ENCODE measurements around the gene LYRM7.
A peak's percentile ranks its signal among the peaks of the same experiment; 100 is the strongest.

LYRM7 gene

GRCh38 chr5:131194725-131195124, 24.0 kb downstream of the LYRM7 start:
- no peak overlapping the region for H3K4me3 ChIP-seq (ENCODE audit: control insufficient read depth, low read depth, low read length)
- TF ChIP-seq, protein P1, sequence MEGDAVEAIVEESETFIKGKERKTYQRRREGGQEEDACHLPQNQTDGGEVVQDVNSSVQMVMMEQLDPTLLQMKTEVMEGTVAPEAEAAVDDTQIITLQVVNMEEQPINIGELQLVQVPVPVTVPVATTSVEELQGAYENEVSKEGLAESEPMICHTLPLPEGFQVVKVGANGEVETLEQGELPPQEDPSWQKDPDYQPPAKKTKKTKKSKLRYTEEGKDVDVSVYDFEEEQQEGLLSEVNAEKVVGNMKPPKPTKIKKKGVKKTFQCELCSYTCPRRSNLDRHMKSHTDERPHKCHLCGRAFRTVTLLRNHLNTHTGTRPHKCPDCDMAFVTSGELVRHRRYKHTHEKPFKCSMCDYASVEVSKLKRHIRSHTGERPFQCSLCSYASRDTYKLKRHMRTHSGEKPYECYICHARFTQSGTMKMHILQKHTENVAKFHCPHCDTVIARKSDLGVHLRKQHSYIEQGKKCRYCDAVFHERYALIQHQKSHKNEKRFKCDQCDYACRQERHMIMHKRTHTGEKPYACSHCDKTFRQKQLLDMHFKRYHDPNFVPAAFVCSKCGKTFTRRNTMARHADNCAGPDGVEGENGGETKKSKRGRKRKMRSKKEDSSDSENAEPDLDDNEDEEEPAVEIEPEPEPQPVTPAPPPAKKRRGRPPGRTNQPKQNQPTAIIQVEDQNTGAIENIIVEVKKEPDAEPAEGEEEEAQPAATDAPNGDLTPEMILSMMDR (IDR thresholded peaks at IDR 0.05; ENCODE audit: control insufficient read depth, insufficient read depth, low read depth, low read length, missing control alignments) = no peak
- DNase-seq (ENCODE audit: low read depth) = no peak

DNA sequence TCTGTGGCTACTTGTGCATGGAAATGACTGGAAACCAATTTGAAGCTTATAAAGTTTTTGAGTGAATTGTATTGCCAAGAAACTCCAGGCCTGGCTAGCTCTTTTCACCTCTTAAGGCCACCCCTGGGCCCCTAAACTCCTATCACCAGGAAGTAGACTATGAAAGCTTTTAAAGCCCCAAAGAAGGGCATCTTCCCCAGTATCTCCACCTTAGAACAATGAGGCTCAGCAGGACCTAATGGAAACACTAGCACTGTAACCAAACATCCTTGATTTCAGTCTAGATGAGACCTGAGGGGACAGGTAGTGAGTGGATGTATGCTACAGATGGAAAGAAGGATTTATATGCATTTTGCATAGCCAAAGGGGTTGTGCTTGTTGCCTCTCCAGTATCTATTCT, 25.0 kb downstream of the LYRM7 start:
- no peak overlapping the region for H3K4me3 ChIP-seq (ENCODE audit: control insufficient read depth, low read depth, low read length)
- DNase-seq (ENCODE audit: low read depth) = no peak
- TF ChIP-seq, protein P1 (IDR thresholded peaks at IDR 0.05; ENCODE audit: control insufficient read depth, insufficient read depth, low read depth, low read length, missing control alignments) = no peak

DNA sequence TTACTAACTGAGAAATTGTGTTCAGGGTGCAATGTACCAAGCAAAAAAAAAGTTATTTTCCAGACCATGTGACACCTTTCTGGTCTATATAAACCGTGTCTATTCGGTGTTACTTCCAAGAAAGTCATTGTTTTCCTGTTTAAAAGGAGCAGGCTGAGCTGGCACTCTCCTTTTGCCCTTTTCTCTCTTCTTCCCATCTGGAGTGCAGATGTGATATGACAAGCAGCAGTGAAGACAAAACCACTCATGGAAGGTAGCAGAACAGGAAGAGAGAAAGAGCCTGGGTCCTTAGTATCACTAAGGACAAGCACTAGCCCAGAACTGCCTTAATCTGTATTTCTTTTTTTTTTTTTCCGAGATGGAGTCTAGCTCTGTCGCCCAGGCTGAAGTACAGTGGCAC, 25.6 kb downstream of the LYRM7 start:
- no peak overlapping the region for H3K4me3 ChIP-seq (ENCODE audit: control insufficient read depth, low read depth, low read length)
- TF ChIP-seq, protein P1 (IDR thresholded peaks at IDR 0.05; ENCODE audit: control insufficient read depth, insufficient read depth, low read depth, low read length, missing control alignments) = no peak
- peak; percentile 1 for DNase-seq (ENCODE audit: low read depth)

DNA sequence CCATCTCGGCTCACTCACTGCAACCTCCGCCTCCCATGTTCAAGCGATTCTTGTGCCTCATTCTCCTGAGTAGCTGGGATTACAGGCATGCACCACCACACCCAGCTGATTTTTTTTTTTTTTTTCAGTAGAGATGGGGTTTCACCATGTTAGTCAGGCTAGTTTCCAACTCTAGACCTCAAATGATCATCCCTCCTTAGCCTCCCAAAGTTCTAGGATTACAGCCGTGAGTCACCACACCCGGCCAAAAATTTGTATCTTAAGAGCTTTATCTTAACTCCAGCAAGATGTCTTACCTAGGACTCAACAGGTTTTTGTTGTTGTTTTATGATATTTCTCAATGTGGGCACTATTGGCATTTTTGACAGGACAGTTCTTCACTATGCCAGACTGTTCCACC, 27.9 kb downstream of the LYRM7 start:
- TF ChIP-seq, protein P1 (IDR thresholded peaks at IDR 0.05; ENCODE audit: control insufficient read depth, insufficient read depth, low read depth, low read length, missing control alignments) = no peak
- H3K4me3 ChIP-seq (ENCODE audit: control insufficient read depth, low read depth, low read length) = no peak overlapping the region
- no peak for DNase-seq (ENCODE audit: low read depth)

GRCh38 chr5:131200560-131200959, 29.8 kb downstream of the LYRM7 start:
- no peak for DNase-seq (ENCODE audit: low read depth)
- TF ChIP-seq, protein P1 (IDR thresholded peaks at IDR 0.05; ENCODE audit: control insufficient read depth, insufficient read depth, low read depth, low read length, missing control alignments) = no peak
- H3K4me3 ChIP-seq (ENCODE audit: control insufficient read depth, low read depth, low read length) = no peak overlapping the region

DNA sequence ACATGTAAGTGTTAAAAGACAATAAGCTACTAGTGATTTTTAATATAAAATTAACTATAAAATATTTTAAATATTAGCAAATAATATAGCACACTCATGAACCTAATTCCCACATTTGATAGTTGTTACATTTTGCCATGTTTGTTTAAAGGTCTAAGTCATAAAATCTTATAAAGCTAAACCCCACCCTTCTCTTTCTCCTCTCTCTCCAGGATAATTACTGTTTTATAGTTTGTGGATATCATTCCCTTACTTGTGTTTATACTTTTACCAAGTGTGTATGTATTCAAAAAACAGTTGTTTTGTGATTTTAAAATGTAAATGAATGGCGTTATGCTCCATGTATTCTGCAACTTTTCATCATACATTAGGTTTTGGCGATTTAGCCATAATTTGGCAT, 34.2 kb downstream of the LYRM7 start:
- TF ChIP-seq, protein P1 (IDR thresholded peaks at IDR 0.05; ENCODE audit: control insufficient read depth, insufficient read depth, low read depth, low read length, missing control alignments) = no peak
- DNase-seq (ENCODE audit: low read depth) = no peak
- no peak overlapping the region for H3K4me3 ChIP-seq (ENCODE audit: control insufficient read depth, low read depth, low read length)

DNA sequence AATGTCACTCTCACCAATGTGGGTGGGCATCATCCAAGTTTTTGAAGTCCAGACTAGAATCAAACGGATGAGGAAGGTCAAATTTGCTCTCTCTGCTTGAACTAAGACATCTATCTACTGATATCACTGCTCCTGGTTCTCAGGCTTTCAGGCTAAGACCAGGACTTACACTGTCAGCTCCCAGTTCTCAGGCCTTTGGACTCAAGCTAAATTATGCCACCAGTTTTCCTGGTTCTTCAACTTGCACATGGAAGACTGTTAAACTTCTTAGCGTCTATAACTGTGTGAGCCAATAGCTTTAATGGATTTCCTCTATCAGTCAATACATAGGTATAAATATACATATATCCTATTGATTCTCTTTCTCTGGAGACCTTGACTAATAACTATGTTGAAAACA, 35.3 kb downstream of the LYRM7 start:
- no peak overlapping the region for H3K4me3 ChIP-seq (ENCODE audit: control insufficient read depth, low read depth, low read length)
- DNase-seq (ENCODE audit: low read depth) = no peak
- TF ChIP-seq, protein P1 (IDR thresholded peaks at IDR 0.05; ENCODE audit: control insufficient read depth, insufficient read depth, low read depth, low read length, missing control alignments) = no peak

Data from AG09309 (cell line).